HG03432 (cell line): ENCODE data around the gene ITGA6.
"Not testable (repeated sequence)": the region's sequence is repeated elsewhere in the genome, so short reads cannot be mapped to it uniquely, and the experiment has no call there.

Experiments
- ATAC-seq: cut with Tn5 transposase; IDR thresholded peaks from one replicate; pipeline ENCODE4 v1.9.1; 2021; ENCODE audit warnings: mild to moderate bottlenecking, moderate library complexity; ENCODE audit not compliant: unreplicated experiment

ITGA6 gene

GRCh38 chr2:172513524-172513900 is 86.1 kb downstream of the ITGA6 start:
- no peak for ATAC-seq

DNA sequence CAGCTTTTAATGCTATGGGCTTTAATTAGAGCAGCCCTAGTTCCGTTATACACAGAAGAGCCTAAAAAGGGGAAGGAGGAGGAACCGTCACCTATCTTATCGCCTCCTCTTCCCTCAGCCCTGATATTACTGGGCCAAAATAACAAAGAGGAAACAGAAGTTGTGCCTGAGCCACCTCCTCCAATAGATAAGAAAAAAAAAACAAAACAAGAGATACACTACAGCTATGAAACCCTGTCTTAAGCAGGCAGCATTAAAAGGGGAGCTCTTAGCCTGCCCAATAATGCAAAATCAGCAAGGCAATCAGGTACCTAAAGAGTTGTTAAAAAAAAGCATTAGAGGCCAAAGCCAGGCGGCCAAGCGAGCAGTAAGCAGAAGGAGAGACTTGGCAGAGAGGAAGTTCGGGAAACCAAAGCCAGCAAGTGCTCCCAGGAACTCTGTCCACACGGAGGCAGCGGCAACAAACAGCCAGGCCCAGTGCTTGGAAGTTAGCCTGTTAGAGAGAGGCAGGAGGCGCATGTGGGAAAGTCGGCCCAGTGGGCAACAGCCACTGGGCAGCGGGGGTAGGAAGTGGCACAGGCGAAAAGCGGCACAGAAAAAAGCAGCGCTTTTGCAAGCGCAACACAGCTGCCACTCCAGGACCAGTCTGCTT is 86.7 kb downstream of the ITGA6 start:
- ATAC-seq = no peak

GRCh38 chr2:172516299-172516698 is 88.9 kb downstream of the ITGA6 start:
- ATAC-seq = no peak

- ATAC-seq = no peak
Observed at GRCh38 chr2:172518995-172519394, 91.6 kb downstream of the ITGA6 start.

- ATAC-seq = no peak
Observed at GRCh38 chr2:172525601-172526000, 98.2 kb downstream of the ITGA6 start.

- no peak for ATAC-seq
Observed at GRCh38 chr2:172531309-172531708, 103.9 kb downstream of the ITGA6 start.

- ATAC-seq = not testable (repeated sequence)
Observed at GRCh38 chr2:172532461-172532860, 105.1 kb downstream of the ITGA6 start.

- ATAC-seq = no peak
Observed at GRCh38 chr2:172533687-172534086, 106.3 kb downstream of the ITGA6 start.

DNA sequence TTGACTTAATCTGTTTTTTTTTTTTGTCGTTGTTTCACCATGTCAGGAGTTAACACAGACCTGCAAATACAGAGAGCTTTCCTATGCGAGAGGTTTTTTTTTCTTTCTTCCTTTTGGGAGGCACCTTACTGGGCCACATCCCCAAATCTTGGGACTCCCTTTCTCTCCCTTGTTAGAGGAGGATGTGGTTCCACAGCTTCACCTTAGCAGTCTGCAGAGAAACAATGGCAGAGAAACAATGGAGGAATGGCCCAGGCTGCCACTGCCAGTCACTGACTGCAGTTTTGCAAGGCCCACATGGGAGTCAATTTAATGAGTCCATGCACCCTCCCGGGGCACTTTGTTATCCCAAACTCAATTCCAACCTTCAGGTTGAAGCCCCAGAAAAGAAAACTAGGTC is 107.7 kb downstream of the ITGA6 start:
- ATAC-seq = no peak

- ATAC-seq = not testable (repeated sequence)
Observed at GRCh38 chr2:172537851-172538250, 110.5 kb downstream of the ITGA6 start.

GRCh38 chr2:172539767-172540166 is 112.4 kb downstream of the ITGA6 start:
- no peak for ATAC-seq

GRCh38 chr2:172540421-172540820 is 113.0 kb downstream of the ITGA6 start:
- ATAC-seq = no peak

DNA sequence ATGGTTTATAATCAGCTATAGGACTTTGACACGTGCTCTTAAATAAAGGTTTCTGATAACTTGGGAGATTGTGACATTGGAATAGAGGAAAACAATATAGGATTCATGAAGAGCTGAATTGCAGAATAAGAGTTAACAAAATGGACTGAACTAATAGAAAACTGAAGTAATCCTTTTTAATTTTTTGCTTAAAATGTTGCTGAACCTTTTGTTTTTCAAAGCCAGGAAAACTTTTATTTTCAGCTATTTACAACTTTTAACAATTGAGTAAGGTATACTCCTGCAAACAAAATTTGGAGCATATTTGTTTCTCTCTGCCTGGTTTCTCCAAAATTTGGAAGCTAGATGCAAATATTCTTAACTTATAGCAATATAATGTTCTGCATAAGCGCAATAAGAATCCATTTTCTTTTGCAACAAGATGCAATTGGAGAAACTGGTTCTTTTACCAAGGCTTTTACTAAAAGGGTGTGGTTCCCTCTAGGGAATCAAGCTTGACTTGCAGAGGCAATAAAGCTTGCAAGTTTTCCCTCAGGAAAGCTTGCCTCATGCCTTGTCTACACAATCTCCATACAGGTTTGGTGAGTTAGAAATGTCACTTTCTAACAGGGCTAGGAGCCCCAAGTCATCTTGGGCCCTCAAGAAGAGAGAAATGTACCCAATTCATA is 118.2 kb downstream of the ITGA6 start:
- no peak for ATAC-seq

DNA sequence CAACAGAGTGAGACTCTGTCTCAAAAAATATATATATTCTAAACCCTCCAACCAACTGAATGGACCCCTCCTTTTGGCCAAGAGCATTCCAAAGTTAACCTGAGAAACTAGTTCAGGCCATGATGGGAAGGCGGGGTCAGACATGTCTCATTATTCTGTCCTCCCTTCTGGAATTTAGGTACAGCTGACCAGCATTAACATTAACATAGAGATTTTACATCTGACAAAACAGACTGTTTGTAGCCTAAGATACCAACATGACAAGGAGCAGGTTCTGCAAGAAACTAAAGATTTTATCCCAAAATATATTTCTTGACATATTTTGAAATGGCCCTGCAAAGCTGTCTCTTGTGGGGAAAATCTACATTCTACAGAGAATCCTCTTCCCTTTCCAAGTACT is 121.7 kb downstream of the ITGA6 start:
- ATAC-seq = no peak

DNA sequence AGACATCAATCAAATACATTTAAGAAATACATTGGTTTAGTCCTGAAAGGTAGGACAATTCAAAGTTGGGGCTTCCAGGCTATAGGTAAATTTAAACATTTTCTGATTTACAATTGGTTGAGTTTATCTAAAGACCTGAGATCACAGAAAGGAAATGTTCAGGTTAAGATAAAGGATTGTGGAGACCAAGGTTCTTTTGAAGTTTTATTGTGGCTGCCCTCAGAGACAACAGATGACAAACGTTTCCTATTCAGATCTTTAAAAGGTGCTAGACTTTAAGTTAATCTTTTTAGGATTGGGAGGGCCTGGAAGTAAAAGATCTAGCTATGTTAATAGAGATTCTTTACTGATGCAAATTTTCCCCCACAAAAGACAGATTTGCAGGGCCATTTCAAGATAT is 122.4 kb downstream of the ITGA6 start:
- not testable (repeated sequence) for ATAC-seq

GRCh38 chr2:172550419-172550818 is 123.0 kb downstream of the ITGA6 start:
- no peak for ATAC-seq

DNA sequence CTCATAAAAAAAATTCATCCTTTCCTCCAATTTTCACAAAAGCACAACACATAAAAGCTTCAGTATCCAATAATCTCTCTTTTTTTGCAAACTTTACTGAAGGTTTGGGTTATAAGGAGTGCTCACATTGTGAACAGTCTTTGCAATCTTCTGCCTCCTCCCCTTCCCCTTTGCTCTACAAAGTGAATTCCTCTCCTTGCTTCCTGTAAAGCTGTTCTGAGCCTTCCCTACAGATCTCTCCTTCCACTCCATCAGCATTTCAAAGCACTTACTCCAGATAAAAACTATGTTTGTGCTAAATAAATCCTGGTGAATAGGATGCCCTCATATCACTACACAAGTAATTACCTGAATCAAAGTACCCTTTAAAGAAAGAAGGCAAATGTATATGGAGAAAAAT is 123.9 kb downstream of the ITGA6 start:
- ATAC-seq = no peak

DNA sequence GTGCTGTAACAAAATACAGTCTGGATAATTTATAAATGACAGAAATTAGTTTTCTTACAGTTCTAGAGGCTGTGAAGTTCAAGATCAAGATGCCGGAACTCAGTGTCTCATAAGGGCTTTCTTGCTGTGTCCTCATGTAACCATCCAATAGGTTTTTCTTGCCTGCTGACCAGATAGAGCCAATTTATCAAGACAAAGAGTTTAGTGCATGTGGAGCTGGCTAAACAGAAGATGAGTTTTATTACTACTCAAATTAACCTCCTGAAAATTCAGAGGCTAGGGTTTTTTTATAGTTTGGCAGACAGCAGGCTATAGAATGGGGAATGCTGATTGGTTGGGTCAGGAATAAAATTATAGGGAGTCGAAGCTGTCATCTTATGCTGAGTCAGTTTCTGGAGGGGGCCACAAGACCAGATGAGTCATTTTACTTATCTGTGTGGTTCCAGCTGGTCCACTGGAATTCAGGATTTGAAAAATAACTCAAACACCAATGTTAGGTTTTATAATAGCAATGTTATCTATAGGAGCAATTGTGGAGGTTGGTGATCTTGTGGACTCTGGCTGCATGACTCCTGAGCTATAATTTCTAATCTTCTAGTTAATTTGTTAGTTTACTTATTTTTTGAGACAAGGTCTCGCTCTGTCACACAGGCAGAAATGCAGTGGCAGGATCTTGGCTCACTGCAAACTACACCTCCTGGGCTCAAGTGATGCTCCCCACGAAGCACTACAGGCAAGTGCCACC is 125.3 kb downstream of the ITGA6 start:
- ATAC-seq = no peak

DNA sequence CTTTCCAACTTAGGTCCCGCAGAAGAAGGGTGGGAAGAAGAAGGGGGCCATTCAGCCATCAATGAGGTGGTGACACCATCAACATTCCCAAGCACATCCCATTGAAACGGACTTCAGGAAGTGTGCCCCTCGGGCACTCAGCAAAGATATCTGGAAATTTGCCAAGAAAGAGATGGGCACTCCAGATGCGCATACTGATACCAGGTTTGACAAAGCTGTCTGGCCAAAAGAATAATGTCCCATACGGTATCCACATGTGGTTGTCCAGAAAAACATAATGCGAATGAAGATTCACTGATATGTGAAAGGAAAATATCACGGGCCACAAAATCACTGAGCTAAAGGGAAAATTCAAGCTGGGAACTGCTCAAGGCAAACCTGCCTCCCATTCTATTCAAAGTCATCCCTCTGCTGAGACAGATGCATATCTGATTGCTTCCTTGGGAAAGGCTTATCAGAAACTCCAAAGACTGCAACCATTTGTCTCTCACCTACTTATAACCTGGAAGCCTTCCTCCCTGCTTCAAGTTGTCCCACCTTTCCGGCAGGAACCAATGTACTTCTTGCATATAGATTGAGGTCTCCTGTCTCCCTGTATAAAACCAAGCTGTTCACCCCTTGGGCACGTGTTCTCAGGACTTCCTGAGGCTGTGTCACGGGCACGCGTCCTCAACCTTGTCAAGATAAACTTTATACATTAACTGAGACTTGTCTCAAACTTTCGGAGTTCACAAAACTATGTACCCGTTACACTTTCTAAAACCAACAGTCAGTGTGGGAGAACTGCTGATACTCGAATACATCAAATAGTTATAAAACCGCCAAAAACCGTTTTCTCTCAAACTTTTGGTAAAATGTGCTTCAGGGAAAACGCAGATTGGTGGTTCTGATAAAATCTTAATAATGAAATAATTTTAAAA is 127.2 kb downstream of the ITGA6 start:
- ATAC-seq = no peak

DNA sequence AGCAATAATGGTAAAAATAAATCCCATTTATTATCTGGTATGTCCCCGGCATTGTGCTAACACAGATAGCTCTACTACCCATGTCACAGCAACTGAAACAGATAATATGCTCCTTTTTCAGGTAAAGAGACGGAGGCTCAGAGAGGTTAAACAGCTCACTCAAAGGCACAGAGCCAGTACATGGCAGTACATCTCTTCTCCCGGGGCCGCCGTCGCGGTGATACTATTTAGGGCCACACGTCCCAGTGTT is 127.8 kb downstream of the ITGA6 start:
- ATAC-seq = no peak
